ENCODE data around the gene MRPL45.
"Not testable (repeated sequence)": the region's sequence is repeated elsewhere in the genome, so short reads cannot be mapped to it uniquely, and the experiment has no call there.

DNA sequence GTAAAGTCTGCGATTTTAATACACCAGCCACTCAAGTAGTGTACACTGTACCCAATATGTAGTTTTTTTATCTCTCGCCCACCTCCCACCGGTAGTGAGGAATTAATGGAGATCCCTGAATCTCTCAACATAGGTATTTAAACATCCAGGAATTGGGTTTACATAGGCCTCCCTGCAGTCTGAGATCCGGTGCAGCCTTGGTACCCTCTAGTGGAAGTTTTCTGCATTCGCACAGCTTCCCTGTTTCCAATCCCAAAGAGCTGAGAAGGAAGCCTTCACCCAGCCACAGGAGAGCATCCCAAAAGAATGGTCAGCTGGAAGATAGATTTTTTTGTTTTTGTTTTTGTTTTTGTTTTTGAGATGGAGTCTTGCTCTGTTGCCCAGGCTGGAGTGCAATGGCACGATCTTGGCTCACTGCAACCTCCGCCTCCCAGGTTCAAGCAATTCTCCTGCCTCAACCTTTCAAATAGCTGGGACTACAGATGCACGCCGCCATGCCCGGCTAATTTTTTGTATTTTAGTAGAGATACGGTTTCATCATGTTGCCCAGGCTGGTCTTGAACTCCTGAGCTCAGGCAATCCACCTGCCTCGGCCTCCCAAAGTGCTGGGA lies 8.6 kb upstream of the MRPL45 start:
- TF ChIP-seq, protein P1, sequence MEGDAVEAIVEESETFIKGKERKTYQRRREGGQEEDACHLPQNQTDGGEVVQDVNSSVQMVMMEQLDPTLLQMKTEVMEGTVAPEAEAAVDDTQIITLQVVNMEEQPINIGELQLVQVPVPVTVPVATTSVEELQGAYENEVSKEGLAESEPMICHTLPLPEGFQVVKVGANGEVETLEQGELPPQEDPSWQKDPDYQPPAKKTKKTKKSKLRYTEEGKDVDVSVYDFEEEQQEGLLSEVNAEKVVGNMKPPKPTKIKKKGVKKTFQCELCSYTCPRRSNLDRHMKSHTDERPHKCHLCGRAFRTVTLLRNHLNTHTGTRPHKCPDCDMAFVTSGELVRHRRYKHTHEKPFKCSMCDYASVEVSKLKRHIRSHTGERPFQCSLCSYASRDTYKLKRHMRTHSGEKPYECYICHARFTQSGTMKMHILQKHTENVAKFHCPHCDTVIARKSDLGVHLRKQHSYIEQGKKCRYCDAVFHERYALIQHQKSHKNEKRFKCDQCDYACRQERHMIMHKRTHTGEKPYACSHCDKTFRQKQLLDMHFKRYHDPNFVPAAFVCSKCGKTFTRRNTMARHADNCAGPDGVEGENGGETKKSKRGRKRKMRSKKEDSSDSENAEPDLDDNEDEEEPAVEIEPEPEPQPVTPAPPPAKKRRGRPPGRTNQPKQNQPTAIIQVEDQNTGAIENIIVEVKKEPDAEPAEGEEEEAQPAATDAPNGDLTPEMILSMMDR (IDR thresholded peaks at IDR 0.05), result peak in 1 of 4 experiments; percentile 35
- not testable (repeated sequence) for TF ChIP-seq POLR2AphosphoS5 (IDR thresholded peaks at IDR 0.05)

All from sigmoid colon (tissue), 4 donors.